ENCODE results near the gene LRMDA.
A peak's percentile ranks its signal among the peaks of the same experiment; 100 is the strongest.

LRMDA gene

DNA sequence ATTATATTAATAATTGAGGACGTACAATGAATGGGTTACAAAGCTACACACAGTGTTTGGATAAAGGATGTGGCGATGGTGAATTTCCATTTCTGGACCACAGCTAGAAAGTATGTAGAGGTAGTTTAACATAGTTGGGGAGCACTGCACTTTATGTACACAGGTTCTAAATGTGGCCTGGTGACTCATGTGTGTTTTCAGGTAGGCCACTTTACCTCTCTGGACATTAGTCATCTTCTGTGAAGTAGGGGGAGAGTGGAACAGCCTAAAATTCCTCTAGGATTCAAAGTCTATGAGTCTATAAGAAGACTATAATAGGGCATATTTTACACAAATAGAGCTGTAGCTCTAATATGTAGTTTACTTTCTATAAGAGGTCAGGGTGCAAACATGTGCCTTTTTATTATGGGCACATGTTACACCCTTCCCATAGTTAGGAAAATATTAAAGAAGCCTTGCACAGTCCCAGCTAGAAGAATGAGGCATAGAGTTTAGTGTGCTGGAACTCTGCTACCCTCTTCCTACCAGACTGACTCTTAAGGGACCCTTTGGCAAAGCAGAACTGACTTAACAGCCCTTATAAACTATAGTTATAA is 594.9 kb downstream of the LRMDA start:
- DNase-seq (ENCODE audit: low read depth), result no peak
- H3K4me3 ChIP-seq (ENCODE audit: low read depth, low read length), result no peak overlapping the region
- TF ChIP-seq, protein P1, sequence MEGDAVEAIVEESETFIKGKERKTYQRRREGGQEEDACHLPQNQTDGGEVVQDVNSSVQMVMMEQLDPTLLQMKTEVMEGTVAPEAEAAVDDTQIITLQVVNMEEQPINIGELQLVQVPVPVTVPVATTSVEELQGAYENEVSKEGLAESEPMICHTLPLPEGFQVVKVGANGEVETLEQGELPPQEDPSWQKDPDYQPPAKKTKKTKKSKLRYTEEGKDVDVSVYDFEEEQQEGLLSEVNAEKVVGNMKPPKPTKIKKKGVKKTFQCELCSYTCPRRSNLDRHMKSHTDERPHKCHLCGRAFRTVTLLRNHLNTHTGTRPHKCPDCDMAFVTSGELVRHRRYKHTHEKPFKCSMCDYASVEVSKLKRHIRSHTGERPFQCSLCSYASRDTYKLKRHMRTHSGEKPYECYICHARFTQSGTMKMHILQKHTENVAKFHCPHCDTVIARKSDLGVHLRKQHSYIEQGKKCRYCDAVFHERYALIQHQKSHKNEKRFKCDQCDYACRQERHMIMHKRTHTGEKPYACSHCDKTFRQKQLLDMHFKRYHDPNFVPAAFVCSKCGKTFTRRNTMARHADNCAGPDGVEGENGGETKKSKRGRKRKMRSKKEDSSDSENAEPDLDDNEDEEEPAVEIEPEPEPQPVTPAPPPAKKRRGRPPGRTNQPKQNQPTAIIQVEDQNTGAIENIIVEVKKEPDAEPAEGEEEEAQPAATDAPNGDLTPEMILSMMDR (conservative IDR thresholded peaks at IDR 0.05; ENCODE audit: low read depth, low read length), result no peak

DNA sequence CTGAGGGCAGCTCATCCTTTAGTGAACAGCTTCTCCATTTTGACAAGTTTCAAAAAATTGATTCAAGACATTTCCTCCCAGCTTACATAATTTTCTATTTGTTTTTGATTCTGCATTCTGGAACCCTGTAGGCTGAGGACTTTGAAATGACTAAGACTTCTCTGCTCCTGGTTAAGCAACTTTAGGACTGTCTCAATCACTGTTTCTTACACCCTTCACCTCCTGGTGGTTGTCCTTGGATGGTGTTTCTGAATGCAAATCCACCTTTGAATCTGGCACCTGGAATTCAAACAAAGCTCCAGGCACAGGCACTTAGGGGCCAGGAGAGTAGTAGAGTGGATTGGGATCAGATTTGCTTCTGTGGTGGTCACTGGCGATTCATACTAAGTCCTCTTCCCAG is 595.5 kb downstream of the LRMDA start:
- H3K4me3 ChIP-seq (ENCODE audit: low read depth, low read length), result no peak overlapping the region
- TF ChIP-seq, protein P1 (conservative IDR thresholded peaks at IDR 0.05; ENCODE audit: low read depth, low read length), result peak; percentile 19
- peak; percentile 12 for DNase-seq (ENCODE audit: low read depth)

DNA sequence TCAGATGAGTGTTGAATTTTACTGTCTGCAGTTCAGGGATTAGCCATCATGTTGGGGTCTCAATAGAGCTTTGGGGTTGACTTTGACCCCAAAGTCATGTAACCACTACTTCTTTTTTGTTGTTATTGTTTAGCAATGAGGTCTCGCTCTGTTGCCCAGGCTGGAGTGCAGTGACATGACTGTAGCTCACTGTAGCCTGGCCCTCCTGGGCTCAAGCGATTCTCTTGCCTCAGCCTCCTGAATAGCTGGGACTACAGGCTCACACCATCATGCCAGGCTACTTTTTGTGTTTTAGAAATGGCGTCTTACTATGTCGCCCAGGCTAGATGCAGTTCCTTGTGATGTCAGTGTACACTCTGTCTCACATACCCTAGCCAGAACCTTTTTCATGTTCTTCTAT is 598.4 kb downstream of the LRMDA start:
- DNase-seq (ENCODE audit: low read depth), result no peak
- TF ChIP-seq, protein P1 (conservative IDR thresholded peaks at IDR 0.05; ENCODE audit: low read depth, low read length), result no peak
- H3K4me3 ChIP-seq (ENCODE audit: low read depth, low read length), result no peak overlapping the region

DNA sequence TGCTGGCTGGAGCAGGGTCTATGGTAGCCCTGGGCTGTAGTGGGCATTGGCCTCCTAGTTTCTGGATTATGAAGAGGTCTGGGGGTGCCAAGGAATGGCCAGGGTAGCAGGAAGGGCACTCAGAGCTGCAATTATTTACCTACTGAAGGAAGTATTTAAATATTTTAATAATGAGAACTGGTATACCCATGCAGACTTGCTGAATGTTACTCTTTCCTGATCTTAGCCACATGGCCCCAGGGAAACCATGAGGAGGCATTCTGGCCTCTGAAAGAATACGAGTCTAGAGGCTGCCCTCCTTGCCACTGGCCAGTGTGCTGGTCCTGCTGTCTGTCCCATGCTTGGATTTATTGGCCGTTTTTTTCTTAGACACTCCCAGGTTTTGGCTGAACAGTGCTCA is 599.7 kb downstream of the LRMDA start:
- H3K4me3 ChIP-seq (ENCODE audit: low read depth, low read length), result no peak overlapping the region
- TF ChIP-seq, protein P1 (conservative IDR thresholded peaks at IDR 0.05; ENCODE audit: low read depth, low read length), result no peak
- no peak for DNase-seq (ENCODE audit: low read depth)

DNA sequence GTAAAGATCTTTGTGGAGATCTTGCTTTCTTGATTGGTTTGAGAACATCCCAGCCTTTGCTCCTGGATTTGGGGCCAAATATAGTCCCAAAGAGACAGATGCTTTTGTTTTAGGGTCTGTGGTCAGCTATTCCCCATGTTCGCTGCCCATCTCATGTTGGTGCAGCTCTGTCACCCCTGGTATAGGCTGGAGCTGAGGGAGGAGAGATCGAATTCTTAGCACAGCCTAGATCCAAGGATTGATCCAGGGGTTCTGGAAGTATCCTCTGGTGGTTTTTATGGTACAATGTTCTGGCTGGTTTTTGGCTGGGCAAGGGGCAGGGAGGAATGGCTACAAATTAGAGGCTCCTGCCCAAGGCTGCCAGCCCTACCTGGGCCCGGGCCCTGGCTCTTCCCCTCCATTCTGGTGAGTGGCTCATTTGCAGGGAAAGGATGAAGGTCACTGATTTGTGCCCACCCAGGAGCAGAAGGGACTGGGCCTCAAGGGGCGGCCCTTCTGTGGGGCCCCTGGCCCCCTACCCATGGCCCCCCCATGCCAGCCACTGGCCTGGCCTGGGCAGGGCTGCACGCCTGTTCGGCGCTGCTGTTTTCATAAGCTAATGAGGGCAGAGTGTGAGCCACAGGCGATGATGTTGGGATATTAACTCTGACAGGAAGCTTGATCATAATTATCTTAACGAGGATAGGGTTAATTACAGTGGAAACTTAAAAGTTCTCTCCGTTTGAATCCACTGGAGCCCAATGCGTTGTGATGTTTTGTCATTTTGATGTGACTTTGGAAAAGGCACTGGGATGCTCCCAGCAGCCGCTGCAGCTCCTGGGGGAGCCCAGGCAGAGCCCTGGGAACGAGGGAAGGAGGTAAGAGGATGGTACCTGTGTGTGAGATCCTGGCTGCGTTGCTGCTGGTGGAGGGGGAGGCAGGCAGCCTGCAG is 600.6 kb downstream of the LRMDA start:
- TF ChIP-seq, protein P1 (conservative IDR thresholded peaks at IDR 0.05; ENCODE audit: low read depth, low read length), result no peak
- DNase-seq (ENCODE audit: low read depth), result no peak
- H3K4me3 ChIP-seq (ENCODE audit: low read depth, low read length), result no peak overlapping the region

DNA sequence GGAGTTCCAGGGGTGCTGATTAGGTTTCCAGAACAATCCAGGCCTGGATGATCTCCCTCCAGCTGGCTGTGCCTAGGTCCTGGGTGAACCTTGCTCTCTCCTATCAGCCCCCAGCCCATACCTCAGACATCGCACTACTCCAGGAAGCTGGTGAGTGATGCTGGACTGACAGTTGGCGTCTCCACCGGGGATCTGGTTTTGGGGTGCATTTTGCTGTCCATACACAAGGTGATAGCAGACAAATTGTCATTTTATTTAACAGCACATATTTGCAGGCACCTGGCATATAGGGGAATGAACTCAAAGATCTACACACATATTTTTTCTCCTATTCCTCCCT is 601.2 kb downstream of the LRMDA start:
- TF ChIP-seq, protein P1 (conservative IDR thresholded peaks at IDR 0.05; ENCODE audit: low read depth, low read length), result no peak
- no peak overlapping the region for H3K4me3 ChIP-seq (ENCODE audit: low read depth, low read length)
- DNase-seq (ENCODE audit: low read depth), result no peak
